ENCODE data around the gene NOL6. TPM values are rescaled to one million over a fixed set of nuclear protein-coding genes. Genes with fewer than 3 reads are reported as not detected.
A peak's percentile ranks its signal among the peaks of the same experiment; 100 is the strongest.

Gene NOL6
- total RNA-seq, 1 experiment from 2014 or later: 64.4 TPM

DNA sequence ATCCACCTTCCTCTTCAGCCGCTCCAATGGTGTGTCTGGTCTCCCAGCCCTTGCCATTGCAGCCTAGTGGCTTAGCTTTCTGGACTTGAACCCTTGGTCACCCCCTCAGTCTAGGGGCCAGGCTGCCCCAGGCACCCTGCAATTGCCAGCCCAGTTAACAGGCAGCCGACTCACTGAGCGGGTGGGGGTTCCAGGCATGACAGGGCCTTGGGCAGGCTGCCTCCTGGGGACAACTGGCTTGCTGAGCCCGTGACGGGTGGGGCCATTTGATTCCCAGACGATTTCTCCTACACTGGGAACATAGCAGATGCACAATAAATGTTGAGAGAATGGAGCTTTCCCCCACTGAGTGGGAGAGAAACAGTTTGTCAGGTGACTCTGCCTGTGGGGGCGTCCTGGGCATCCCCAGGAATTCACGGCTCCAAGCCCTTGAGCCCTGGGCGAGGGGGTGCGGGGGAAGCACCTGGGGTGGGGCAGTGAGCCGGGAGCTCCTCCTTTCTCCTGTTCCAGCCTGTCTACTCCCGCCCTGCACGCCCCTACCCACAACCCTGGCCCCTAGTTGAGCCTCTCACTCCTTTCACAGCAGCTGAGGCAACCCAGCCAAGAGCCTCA lies 58.7 kb downstream of the NOL6 start:
- no peak overlapping the region for H2BK20ac ChIP-seq (ENCODE audit: low read depth, low read length, poor library complexity, severe bottlenecking)
- H3T11ph ChIP-seq (ENCODE audit: low read length): no peak overlapping the region
- Mint-ChIP-seq H3K27ac (peak overlapping the region in 1 of 3 experiments; percentile 96; a peak in 3 of 7 replicates), H3K9me3 (no peaks in the 10 kb centered on the region), H3K4me3 (no peak overlapping the region), H3K36me3 (ENCODE audit: insufficient read depth in 1 of 3, low read depth in 3 of 3) (no peaks in the 10 kb centered on the region), H3K4me1 (peaks cover 7 to 13% of the 10 kb centered on the region in 2 experiments), H3K27me3 (ENCODE audit: low read depth) (peaks cover 5% of the 10 kb centered on the region)
- no peak overlapping the region for H2BK12ac ChIP-seq (ENCODE audit: insufficient read length, low read depth, low read length)
- H3K18ac ChIP-seq (ENCODE audit: insufficient read length, low read depth, low read length): no peak overlapping the region
- H3K23me2 ChIP-seq (ENCODE audit: insufficient read length, low read depth, low read length, poor library complexity, severe bottlenecking): no peaks in the 10 kb centered on the region
- TF ChIP-seq, protein P1, sequence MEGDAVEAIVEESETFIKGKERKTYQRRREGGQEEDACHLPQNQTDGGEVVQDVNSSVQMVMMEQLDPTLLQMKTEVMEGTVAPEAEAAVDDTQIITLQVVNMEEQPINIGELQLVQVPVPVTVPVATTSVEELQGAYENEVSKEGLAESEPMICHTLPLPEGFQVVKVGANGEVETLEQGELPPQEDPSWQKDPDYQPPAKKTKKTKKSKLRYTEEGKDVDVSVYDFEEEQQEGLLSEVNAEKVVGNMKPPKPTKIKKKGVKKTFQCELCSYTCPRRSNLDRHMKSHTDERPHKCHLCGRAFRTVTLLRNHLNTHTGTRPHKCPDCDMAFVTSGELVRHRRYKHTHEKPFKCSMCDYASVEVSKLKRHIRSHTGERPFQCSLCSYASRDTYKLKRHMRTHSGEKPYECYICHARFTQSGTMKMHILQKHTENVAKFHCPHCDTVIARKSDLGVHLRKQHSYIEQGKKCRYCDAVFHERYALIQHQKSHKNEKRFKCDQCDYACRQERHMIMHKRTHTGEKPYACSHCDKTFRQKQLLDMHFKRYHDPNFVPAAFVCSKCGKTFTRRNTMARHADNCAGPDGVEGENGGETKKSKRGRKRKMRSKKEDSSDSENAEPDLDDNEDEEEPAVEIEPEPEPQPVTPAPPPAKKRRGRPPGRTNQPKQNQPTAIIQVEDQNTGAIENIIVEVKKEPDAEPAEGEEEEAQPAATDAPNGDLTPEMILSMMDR (conservative IDR thresholded peaks at IDR 0.05): no peak
- no peak for DNase-seq
- no peak overlapping the region for H4K8ac ChIP-seq (replicated peaks; ENCODE audit: insufficient read length, low read depth, low read length)
- no peak overlapping the region for H2BK15ac ChIP-seq (ENCODE audit: low read depth, low read length)
- no peak overlapping the region for H3K4ac ChIP-seq (ENCODE audit: low read depth, low read length)
- H4K5ac ChIP-seq (ENCODE audit: insufficient read length, low read depth, low read length): no peak overlapping the region
- H3K23ac ChIP-seq (ENCODE audit: insufficient read length, low read depth, low read length): no peak overlapping the region
- H3K4me2 ChIP-seq (ENCODE audit: insufficient read depth, insufficient read length, low read length): no peak overlapping the region
- WGBS (ENCODE audit: extremely low coverage, insufficient read length, low lambda C conversion rate): no CpG with 5 or more reads among the region's 13 CpGs
- no peak overlapping the region for H2AK5ac ChIP-seq (ENCODE audit: insufficient read length, low read length)
- no peak overlapping the region for H3K9ac ChIP-seq (ENCODE audit: extremely low read depth, insufficient read length, low read length)
- no peaks in the 10 kb centered on the region for H3K27me3 ChIP-seq (ENCODE audit: insufficient read depth, low read length)
- no peaks in the 10 kb centered on the region for H4K20me1 ChIP-seq (ENCODE audit: control insufficient read depth, insufficient read depth, insufficient read length)
- no peak overlapping the region for H4K91ac ChIP-seq (ENCODE audit: insufficient read length, low read depth, low read length)
- no peak overlapping the region for H2BK120ac ChIP-seq (ENCODE audit: low read depth, low read length, poor library complexity, severe bottlenecking)
- H3K4me1 ChIP-seq (ENCODE audit: insufficient read depth, low read length): no peaks in the 10 kb centered on the region
- no peak overlapping the region for H3K56ac ChIP-seq (ENCODE audit: insufficient read length, low read depth, low read length)
- H3K9me3 ChIP-seq (ENCODE audit: control insufficient read depth, low read depth, low read length): no peaks in the 10 kb centered on the region
- no peak overlapping the region for H2AFZ ChIP-seq (ENCODE audit: low read length)
- no peak overlapping the region for H3K14ac ChIP-seq (ENCODE audit: insufficient read depth, low read length)
- H3K27ac ChIP-seq (ENCODE audit: insufficient read length, low read depth, low read length): no peak overlapping the region
- H3K79me2 ChIP-seq (ENCODE audit: insufficient read depth, low read length): no peaks in the 10 kb centered on the region
- no peaks in the 10 kb centered on the region for H3K79me1 ChIP-seq (ENCODE audit: insufficient read depth, low read depth, low read length, poor library complexity, severe bottlenecking)
- no peak overlapping the region for H2BK5ac ChIP-seq (ENCODE audit: insufficient read length, low read length)

All from H9 (cell line).